ENCODE measurements around the gene SLC35G3.

GRCh38 chr17:35159940-35160339 is 34.3 kb downstream of the SLC35G3 start:
- TF ChIP-seq CTCF (IDR thresholded peaks at IDR 0.05) (no peak), REST (IDR thresholded peaks at IDR 0.05; ENCODE audit: insufficient read depth in 1 of 2, low read depth in 2 of 2, low read length in 1 of 2) (no peak), POLR2AphosphoS5 (IDR thresholded peaks at IDR 0.05; ENCODE audit: low read depth, low read length) (no peak), SIN3A (IDR thresholded peaks at IDR 0.05; ENCODE audit: borderline replicate concordance, insufficient read depth, low read depth, low read length) (no peak)

All from Panc1 (cell line).